Activated CD8-positive, alpha-beta T cell treated with anti-CD3 and anti-CD28 coated beads for 36 hours (primary cell): ENCODE results near the gene TTC23. TPM values are rescaled to one million over a fixed set of nuclear protein-coding genes. Genes with fewer than 3 reads are reported as not detected.
A peak's percentile ranks its signal among the peaks of the same experiment; 100 is the strongest.

Source experiments
- ATAC-seq: fragments of 200-7000 bp; cut with Tn5 transposase; one replicate; pipeline ENCODE4 v1.10.0; 2021; ENCODE audit warnings: mild to moderate bottlenecking, moderate library complexity
- CTCF ChIA-PET: fragments of 350-600 bp; sonication (Branson Sonifier 250); formaldehyde crosslinking; loops from one replicate; lab custom pipeline; 2021; ENCODE audit warnings: antibody characterized with exemption; lab: Charles Lee
- POLR2A ChIA-PET: fragments of 350-600 bp; sonication (Branson Sonifier 250); formaldehyde crosslinking; loops from one replicate; lab custom pipeline; 2021; ENCODE audit warnings: antibody characterized with exemption; lab: Charles Lee
- DNase-seq: peaks from one replicate; pipeline ENCODE4 v3.0.0-alpha.2; 2020
- H3K27ac Mint-ChIP-seq: one replicate; pipeline ENCODE4 v1.8.0; 2021; ENCODE audit warnings: mild to moderate bottlenecking, mixed read lengths
- H3K27me3 Mint-ChIP-seq: one replicate; pipeline ENCODE4 v1.8.0; 2021; ENCODE audit warnings: mixed read lengths
- H3K36me3 Mint-ChIP-seq: one replicate; pipeline ENCODE4 v1.8.0; 2021; ENCODE audit warnings: low read depth, mixed read lengths
- H3K4me1 Mint-ChIP-seq: one replicate; pipeline ENCODE4 v1.8.0; 2021; ENCODE audit warnings: low read depth, mixed read lengths
- H3K4me3 Mint-ChIP-seq: one replicate; pipeline ENCODE4 v1.8.0; 2021; ENCODE audit warnings: mild to moderate bottlenecking, moderate library complexity, mixed read lengths
- H3K9me3 Mint-ChIP-seq: one replicate; pipeline ENCODE4 v1.8.0; 2021; ENCODE audit warnings: mixed read lengths
- CTCF ChIP-seq: fragments of 200-600 bp; IDR thresholded peaks from one replicate; pipeline ENCODE4 v1.8.0; 2022; ENCODE audit warnings: antibody characterized with exemption, mild to moderate bottlenecking
- intact Hi-C: fragments of 100-400 bp; cut with micrococcal nuclease; formaldehyde crosslinking; loops from one replicate; pipeline ENCODE4 v1.10.0; 2022
- total RNA-seq, 2 experiments: library from RNA; stranded (reverse); gene quantifications; one replicate each; pipeline ENCODE4 v1.2.3, GENCODE V29; 2021

Gene TTC23
- total RNA-seq, 2 experiments from 2014 or later: 4.3 to 4.4 TPM

- ATAC-seq (no peak), DNase-seq (no peak)
- Mint-ChIP-seq H3K27ac (no peak overlapping the region), H3K9me3 (peaks cover 3% of the 10 kb centered on the region), H3K4me1 (peaks cover 26% of the 10 kb centered on the region), H3K4me3 (no peak overlapping the region), H3K27me3 (no peaks in the 10 kb centered on the region), H3K36me3 (peaks cover 10% of the 10 kb centered on the region)
- intact Hi-C loops: no loop called here
- TF ChIP-seq CTCF: no peak
- ChIA-PET POLR2A (interaction anchor here (1.5 kb wide), 1 partner anchor 10 kb away, joined by 6 read pairs; no protein-coding TSS in a partner anchor), CTCF (interaction anchor here (1.2 to 3.0 kb wide), 3 partner anchors 10 to 452 kb away, joined by 4 to 13 read pairs (median 8); no protein-coding TSS in a partner anchor)
Observed at GRCh38 chr15:99252326-99252725, 2.9 kb upstream of the TTC23 start.

GRCh38 chr15:99250857-99251841, 1.8 kb upstream of the TTC23 start, which contains the start of gene LRRC28:
TSS of gene LRRC28 (plus strand) at chr15:99251481. CDS start at chr15:99255958, 4,477 bp downstream.
- intact Hi-C loops: no loop called here
- Mint-ChIP-seq H3K4me1 (peaks cover 26% of the 10 kb centered on the region), H3K27me3 (no peaks in the 10 kb centered on the region), H3K4me3 (no peak within 1 kb of the TSS), H3K9me3 (peaks cover 3% of the 10 kb centered on the region), H3K27ac (peak within 1 kb of the TSS; percentile 92), H3K36me3 (peaks cover 8% of the 10 kb centered on the region)
- DNase-seq: peak; percentile 99
- peak; percentile 99 for ATAC-seq
- ChIA-PET POLR2A (interaction anchor here (0.9 to 1.5 kb wide), 3 partner anchors 11 to 482 kb away, joined by 4 to 6 read pairs (median 5); partner anchors contain the start of gene LYSMD4), CTCF (interaction anchor here (1.2 to 3.0 kb wide), 3 partner anchors 12 to 453 kb away, joined by 4 to 13 read pairs (median 8); no protein-coding TSS in a partner anchor)
- TF ChIP-seq CTCF: no peak

- peaks cover 26% of the 10 kb centered on the region for H3K4me1 Mint-ChIP-seq
- ChIA-PET CTCF (interaction anchor here (0.8 to 3.0 kb wide), 3 partner anchors 145 to 454 kb away, joined by 3 to 13 read pairs (median 4); no protein-coding TSS in a partner anchor), POLR2A (no interaction called here)
- intact Hi-C loops: no loop called here
- peak overlapping the region; percentile 92 for H3K27ac Mint-ChIP-seq
- H3K27me3 Mint-ChIP-seq: no peaks in the 10 kb centered on the region
- peaks cover 3% of the 10 kb centered on the region for H3K9me3 Mint-ChIP-seq
- TF ChIP-seq CTCF: no peak
- DNase-seq: no peak
- H3K4me3 Mint-ChIP-seq: no peak overlapping the region
- no peak for ATAC-seq
- H3K36me3 Mint-ChIP-seq: peaks cover 7% of the 10 kb centered on the region
Observed at GRCh38 chr15:99250494-99250856, 1.1 kb upstream of the TTC23 start.

- Mint-ChIP-seq H3K27me3 (no peaks in the 10 kb centered on the region), H3K9me3 (peaks cover 3% of the 10 kb centered on the region), H3K27ac (no peak overlapping the region), H3K4me1 (peaks cover 26% of the 10 kb centered on the region), H3K36me3 (peaks cover 7% of the 10 kb centered on the region), H3K4me3 (no peak overlapping the region)
- intact Hi-C loops: no loop called here
- no peak for TF ChIP-seq CTCF
- ATAC-seq: no peak
- no peak for DNase-seq
- CTCF ChIA-PET: interaction anchor here (0.8 to 1.5 kb wide), 2 partner anchors 145 to 150 kb away, joined by 3 to 4 read pairs; no protein-coding TSS in a partner anchor
- POLR2A ChIA-PET: no interaction called here
Observed at GRCh38 chr15:99250001-99250400, 620 bp upstream of the TTC23 start.
